ENCODE results near the gene METTL18. TPM values are rescaled to one million over a fixed set of nuclear protein-coding genes. Genes with fewer than 3 reads are reported as not detected.
"Not testable (repeated sequence)": the region's sequence is repeated elsewhere in the genome, so short reads cannot be mapped to it uniquely, and the experiment has no call there.

The METTL18 gene
- 15.8 TPM for polyA plus RNA-seq (ENCODE audit: insufficient read length)
- long read RNA-seq, donor 1, transcript METTL18-202 (2 exons, 1,521 nt), result major isoform, 10 of 13 reads
- long read RNA-seq, donor 1, partial matches to known transcripts, result 0 of 13 reads
- long read RNA-seq, donor 1, other reads (novel, unspliced or antisense), result 0 of 13 reads
- long read RNA-seq, donor 2, transcript METTL18-202 (2 exons, 1,521 nt), result major isoform, 11 of 14 reads
- long read RNA-seq, donor 2, partial matches to known transcripts, result 0 of 14 reads
- long read RNA-seq, donor 2, other reads (novel, unspliced or antisense), result 0 of 14 reads
- long read RNA-seq, donor 3, transcript METTL18-202 (2 exons, 1,521 nt), result major isoform, 6 of 9 reads
- long read RNA-seq, donor 3, partial matches to known transcripts, result 0 of 9 reads
- long read RNA-seq, donor 3, other reads (novel, unspliced or antisense), result 0 of 9 reads
- long read RNA-seq, donor 4, partial matches to known transcripts, result 0 of 1 reads
- long read RNA-seq, donor 4, other reads (novel, unspliced or antisense), result 0 of 1 reads
- long read RNA-seq, donor 5, transcript METTL18-202 (2 exons, 1,521 nt), result major isoform, 10 of 12 reads
- long read RNA-seq, donor 5, partial matches to known transcripts, result 0 of 12 reads
- long read RNA-seq, donor 5, other reads (novel, unspliced or antisense), result 0 of 12 reads
- long read RNA-seq, donor 6, transcript METTL18-202 (2 exons, 1,521 nt), result major isoform, 7 of 7 reads
- long read RNA-seq, donor 6, partial matches to known transcripts, result 0 of 7 reads
- long read RNA-seq, donor 6, other reads (novel, unspliced or antisense), result 0 of 7 reads
- long read RNA-seq, donor 7, transcript METTL18-202 (2 exons, 1,521 nt), result major isoform, 12 of 13 reads
- long read RNA-seq, donor 7, partial matches to known transcripts, result 0 of 13 reads
- long read RNA-seq, donor 7, other reads (novel, unspliced or antisense), result 0 of 13 reads
- long read RNA-seq, donor 8, partial matches to known transcripts, result 0 of 2 reads
- long read RNA-seq, donor 8, other reads (novel, unspliced or antisense), result 0 of 2 reads

- DNase-seq, result peak; percentile 97
Observed at GRCh38 chr1:169794530-169795416, at the start of gene METTL18. METTL18 (minus strand) TSS chr1:169794907; CDS start chr1:169793695, 1,212 bp downstream.

GRCh38 chr1:169838942-169839341 lies 44.2 kb upstream of the METTL18 start:
- no peak for DNase-seq

DNA sequence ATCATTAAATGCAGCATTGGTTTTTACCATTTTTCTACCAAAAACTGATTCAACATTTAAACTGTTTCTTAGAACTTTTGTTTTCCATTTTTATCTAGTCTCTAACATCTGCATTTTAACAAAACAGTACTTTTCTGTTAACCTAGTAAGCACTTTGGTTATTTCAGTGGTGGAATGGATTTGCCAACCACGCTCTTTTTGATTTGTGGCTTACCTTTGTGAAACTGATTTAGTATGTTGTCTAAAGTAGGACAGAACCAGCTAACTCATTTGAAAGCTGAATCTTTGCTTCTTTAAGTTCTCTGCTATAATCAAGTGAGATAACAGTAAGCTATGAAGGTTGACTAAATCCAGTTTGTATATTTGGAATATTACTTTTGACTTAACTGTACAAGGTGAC lies 41.5 kb upstream of the METTL18 start:
- DNase-seq, result no peak

GRCh38 chr1:169835647-169836046 lies 40.9 kb upstream of the METTL18 start:
- no peak for DNase-seq

DNA sequence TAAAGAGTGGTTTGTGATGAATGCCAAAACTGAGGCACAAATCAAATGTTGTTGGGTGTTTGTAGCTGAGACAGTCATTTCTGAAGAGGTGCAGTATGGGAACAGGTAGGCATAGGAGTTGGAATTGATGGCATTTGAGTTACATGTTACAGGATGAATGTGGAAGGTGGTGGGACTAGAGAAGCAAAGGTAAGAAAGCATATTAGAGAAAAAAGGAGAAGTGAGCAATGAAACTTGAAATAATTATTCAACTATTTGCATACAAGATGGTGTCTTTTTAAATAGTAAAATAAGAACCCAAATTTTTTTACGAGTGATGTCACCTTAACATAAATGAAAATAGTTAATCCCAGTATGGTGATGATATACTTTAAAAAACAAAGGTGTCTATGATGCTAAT lies 40.2 kb upstream of the METTL18 start:
- no peak for DNase-seq

GRCh38 chr1:169833179-169833901 lies 38.6 kb upstream of the METTL18 start:
- no peak for DNase-seq

GRCh38 chr1:169829671-169830070 lies 35.0 kb upstream of the METTL18 start:
- DNase-seq, result no peak

DNA sequence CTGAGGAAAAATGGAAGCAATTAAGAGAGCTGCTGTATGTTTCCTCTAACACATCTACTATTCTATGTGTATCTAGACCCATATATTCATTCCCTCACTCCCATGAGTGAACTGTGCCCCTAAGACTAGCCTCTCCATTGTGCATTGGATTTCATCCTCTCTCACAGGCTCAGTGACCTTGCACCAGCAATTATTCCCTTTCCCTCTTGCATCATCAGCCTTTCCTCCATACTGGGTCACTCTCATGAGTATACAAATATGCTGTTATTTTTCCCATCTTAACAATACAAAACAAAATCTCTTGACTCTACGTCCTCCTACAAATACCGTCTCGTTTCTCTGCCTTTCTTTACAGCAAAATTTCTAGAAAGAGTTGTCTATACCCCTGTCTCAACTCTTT lies 29.4 kb upstream of the METTL18 start:
- no peak for DNase-seq

- DNase-seq, result no peak
Observed at GRCh38 chr1:169821500-169821899, 26.8 kb upstream of the METTL18 start.

- DNase-seq, result no peak
Observed at GRCh38 chr1:169816617-169817016, 21.9 kb upstream of the METTL18 start.

- no peak for DNase-seq
Observed at GRCh38 chr1:169814265-169814664, 19.6 kb upstream of the METTL18 start.

DNA sequence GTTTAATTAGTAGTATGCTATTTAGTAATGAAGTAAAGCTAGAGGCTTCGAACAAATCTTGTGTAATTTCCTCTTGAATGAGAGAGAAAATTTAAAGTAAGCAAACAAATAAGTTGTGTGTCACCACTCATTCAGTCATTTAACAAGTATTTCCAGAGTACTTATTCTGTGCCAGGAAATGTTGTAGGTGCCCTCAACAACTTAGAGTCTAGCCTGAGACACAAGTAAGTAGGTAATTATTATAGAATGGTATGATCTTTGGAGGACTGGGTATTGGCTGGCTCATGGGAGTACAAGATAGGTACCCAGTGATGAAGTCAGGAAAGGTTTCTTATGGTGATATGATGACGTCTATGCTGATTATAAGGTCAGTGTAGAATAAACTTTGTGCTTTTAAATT lies 17.4 kb upstream of the METTL18 start:
- DNase-seq, result no peak

- not testable (repeated sequence) for DNase-seq
Observed at GRCh38 chr1:169811418-169812035, 16.8 kb upstream of the METTL18 start.

DNA sequence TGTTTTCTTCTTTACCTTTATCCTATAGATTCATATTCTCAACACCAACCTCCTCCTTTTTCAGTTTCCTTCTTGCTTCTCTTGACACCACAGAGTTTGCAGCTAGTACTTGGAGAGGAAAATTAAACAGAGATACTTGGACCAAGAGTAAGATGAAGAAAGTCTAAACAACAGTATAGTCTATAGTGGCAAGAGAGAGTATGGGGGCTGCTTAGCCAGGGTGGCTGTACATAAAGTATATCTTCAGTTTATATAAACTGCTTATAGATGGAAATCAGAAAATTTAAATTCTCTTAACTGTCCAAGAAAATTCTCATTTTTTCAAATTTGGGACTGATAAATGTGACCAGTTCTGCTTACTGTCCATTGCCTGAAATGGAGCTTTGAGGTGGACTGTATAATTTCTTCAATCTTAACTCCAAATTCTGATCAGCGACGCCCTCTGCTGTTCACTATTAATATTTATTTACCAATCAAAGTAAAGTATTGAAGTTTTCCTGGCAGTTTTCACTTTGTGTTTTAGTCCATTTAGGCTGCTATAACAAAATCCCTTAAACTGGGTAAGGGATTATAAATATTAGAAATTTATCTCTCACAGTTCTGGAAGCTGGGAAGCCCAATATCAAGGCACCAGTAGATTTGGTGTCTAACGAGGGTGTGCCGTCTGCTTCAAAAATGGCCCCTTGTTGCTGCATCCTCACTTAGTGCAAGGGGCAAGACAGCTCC lies 14.8 kb upstream of the METTL18 start:
- DNase-seq, result no peak

DNA sequence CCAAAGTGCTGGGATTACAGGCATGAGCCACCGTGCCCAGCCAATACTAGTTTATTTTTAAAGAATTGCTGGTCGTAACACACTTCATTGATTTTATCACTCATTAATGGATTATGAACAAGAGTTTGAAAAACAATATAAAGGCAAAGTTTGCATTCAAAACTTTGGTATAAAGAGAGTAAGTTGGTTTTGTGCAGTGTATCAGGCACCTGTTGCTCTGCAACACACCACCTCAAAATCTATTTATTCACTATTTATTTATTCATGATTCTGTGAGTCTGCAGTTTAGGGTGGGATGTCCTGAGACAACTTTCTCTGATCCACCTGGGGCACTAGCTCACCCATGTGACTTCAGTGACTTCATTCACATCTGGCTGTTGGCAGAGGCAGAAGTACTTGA lies 10.2 kb upstream of the METTL18 start:
- DNase-seq, result no peak

- DNase-seq, result no peak
Observed at GRCh38 chr1:169802888-169803287, 8.2 kb upstream of the METTL18 start.

- no peak for DNase-seq
Observed at GRCh38 chr1:169797281-169797680, 2.6 kb upstream of the METTL18 start.

DNA sequence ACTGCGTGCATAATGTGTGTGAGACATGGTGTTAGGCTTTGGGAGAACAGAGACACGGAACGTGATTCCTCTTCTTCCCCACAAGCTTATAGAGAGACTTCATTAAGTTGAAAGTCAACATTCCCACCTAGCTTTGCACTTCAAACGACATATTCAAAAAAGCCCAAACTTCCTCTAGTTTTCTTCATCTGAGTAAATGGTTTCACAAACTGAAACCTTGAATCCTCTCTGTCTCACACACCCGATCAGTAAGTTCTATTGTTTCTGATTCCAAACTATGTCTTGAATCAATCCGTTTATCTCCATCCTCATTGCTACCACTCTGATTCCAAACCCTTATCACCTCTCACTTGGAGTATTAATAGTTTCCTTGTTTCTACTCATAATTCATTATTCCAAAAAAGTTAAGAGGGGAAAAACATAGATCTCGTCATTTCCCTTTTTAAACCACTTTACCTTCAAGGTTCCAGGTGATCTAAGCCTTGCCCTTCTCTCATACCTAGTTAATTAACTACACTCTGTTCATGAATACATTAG lies 1.6 kb upstream of the METTL18 start:
- no peak for DNase-seq

GRCh38 chr1:169795687-169796086 lies 980 bp upstream of the METTL18 start:
- no peak for DNase-seq

- no peak for DNase-seq
Observed at GRCh38 chr1:169793730-169794129, 977 bp downstream of the METTL18 start.

Data from left kidney (tissue), 8 donors.